ENCODE results near the gene STX1A.

Gene STX1A

DNA sequence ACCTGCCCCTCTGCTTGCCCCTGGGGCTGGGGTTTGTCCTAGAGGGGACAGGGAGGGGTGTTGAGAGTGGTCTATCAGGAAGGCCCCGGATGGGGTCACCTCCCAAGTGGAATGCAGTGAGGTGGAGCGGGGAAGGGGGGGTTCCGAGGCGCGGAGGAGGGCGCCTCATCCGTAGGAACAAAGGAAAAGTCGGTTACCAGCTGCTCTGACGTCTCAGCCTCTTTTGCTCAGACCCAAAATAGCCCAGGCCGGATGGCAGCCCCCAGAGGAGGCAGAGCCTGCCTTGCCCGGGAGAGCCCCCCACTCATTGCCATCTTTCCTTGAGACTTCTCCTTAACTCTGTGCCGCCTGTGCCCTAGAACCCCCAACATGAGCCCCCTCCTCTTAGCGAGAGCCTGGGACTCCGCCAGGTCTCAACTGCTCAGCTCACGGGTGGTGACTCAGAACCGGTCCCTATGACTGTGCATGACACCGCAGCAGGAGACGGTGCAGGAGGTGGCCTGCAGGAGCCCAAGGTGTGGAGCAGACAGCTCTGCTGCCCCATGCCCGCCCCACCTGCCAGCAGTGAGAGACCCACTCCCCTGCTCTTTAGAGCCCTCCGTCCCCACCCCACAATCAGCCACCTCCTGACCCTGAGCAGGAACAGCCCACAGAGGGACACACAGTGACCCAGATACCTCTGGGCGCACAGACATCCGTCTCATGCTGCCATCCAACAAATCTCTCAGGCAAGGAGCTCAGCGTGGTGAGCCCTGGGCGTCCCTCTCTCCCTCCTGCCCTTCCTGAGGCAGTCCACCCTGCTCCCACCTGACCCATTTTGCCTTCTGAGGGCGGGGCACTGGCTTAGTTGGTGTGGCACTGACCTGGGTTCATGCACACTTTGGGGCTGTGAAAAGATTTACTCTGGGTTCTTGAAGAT is 13.1 kb downstream of the STX1A start:
- no peak for DNase-seq

- no peak for DNase-seq
These were observed 13.9 kb downstream of the STX1A start for GRCh38 chr7:73705551-73705920.

DNA sequence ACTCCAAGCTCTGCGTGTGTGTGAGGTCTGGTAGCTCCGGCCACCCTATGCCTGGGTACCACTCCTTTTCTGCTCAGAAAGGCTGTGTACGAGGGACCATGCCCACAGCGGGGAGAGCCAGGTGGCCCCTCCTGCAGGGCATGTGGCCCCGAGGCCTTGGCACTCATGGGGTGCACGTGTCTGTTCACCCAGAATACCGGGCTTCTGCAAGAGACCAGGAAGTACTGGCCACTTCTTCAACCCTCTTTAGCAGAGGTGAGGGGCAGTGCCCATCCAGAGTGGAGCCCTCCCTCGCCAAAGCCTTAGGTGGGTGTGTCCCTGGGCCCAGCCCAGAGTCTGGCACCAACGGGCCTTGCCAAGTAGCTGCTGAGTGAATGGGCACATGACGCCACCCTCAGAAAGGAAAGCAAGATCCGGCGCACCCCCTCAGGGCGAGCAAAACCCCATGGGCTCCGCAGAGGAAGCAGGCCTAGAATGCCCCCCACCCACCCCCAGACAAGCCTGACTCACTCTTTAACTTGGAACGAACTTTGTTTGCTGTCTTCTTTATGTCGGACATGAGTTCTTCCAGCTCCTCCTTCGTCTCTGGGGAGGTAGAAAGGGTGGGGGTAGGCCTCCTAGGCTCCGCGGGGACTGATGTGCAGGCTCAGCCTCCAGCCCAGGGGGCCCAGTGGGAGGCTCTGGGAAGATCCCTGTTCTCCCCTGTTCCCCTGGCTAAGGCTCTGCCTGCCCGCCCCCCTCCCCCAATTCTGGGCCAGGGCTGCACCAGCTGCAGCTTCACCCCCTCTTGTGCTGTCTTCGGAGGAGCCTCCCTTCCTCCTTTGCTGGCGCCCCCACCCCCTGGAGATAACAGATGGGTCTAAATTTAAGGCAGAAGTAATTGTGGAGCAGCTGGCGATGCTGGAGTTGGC is 14.6 kb downstream of the STX1A start:
- no peak for DNase-seq

DNA sequence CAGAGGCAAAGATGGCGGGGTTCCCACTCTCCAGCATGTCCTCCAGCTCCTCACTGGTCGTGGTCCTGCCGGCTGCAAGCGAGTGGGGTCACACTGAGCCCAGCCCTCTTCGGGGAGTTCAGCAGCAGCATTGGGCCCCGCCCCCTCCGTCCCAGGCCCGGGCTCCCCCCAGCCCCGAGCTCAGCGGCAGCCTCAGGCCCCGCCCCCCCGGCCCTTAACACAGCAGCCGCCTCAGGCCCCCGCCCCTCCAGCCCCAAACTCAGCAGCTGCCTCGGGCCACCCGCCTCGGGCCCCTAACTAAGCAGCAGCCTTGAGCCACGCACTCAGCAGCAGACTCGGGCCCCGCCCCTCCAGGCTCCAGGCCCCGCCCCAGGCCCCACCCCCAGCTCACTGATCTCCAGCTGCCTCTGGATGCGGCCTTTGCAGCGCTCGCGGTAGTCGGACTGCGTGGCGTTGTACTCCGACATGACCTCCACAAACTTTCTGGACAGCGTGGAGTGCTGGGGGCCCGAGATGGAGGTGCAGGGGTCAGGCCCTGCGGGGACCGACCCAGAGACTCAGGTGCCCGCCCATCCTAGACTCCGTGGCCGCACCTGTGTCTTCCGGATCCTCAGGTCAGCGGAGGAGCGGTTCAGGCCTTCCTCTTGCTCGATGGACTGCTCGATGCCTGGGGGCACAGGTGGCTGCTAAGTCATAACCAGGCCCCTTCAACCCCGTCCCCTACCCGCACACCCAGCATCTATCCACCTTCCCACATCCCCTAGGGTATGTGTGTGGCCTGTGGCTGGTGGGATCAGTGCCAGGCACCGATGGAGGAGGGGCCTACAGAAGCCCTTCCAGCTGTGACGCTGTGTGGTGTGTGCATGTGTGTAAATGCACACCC is 15.5 kb downstream of the STX1A start:
- DNase-seq = no peak

GRCh38 chr7:73703225-73703624 is 16.2 kb downstream of the STX1A start:
- no peak for DNase-seq

GRCh38 chr7:73702665-73703064 is 16.8 kb downstream of the STX1A start:
- no peak for DNase-seq

DNA sequence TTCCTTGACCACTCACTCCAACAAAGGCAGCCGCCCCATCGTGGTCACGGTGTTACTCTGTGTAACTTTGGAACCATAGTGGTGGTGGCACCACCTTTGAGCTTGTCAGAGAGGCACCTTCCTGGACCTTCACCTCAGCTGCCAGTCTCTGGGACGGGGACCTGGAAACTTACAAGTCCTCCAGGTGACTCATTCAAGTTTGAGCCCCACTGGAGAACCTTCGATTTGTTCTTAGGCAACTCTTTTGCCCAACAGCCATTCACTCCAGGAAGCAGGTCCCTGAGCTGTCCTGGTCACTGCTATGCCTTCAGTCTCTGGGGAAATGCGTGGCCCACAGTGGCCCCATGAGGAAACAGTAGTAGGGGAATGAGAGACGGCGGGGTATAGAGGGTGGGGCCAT is 17.2 kb downstream of the STX1A start:
- DNase-seq = no peak

GRCh38 chr7:73701357-73701995 is 18.0 kb downstream of the STX1A start:
- DNase-seq = no peak

DNA sequence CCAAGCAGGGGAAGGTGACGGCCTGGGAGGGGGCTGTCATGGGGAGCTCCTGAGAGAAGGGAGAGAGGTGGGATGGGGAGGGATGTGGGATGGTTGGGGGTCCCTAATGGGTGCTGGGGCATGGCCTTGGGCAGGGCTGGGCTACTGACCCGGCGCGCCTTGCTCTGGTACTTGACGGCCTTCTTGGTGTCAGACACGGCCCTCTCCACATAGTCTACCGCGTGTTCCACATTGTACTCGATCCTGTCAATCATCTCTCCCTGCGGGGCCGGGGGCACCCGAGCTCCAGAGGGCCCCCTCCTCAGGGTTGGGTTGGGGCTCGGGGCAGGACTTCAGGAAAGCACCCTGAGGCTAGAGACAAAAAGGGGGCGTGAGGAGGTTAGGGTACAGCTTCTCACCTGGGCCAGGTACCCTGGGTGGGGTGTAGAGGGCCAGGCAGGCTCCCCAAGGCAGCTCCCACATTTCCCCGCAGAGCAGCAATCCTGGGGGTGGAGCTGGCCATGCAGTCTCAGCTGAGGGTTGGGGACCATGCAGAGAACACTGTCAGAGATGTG is 18.8 kb downstream of the STX1A start:
- DNase-seq = no peak

- no peak for DNase-seq
These were observed 19.4 kb downstream of the STX1A start for GRCh38 chr7:73700069-73700423.

- DNase-seq = no peak
These were observed 19.9 kb downstream of the STX1A start for GRCh38 chr7:73699370-73700068.

GRCh38 chr7:73698410-73698809 is 21.1 kb downstream of the STX1A start:
- DNase-seq = no peak

- DNase-seq = no peak
These were observed 23.1 kb downstream of the STX1A start for GRCh38 chr7:73696372-73696771.

GRCh38 chr7:73690646-73691045 is 28.8 kb downstream of the STX1A start:
- no peak for DNase-seq

DNA sequence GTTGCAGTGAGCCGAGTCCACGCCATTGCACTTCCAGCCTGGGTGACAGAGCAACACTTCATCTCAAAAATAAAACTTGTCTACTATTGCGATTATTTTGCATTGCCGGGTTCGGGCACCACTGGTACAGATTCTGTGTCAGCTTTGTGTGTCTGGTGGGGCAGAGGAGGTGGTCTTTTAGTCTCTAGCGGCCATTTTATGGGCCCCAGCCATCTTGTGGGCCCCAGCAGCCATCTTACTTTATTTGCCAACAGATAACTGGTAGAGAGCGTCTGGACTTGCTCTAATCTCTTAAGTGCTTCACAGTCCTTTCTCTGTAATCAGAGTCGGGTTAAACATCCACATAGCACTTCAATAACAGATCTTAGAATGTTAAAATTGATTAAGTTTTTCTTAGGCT is 31.2 kb downstream of the STX1A start:
- no peak for DNase-seq

DNA sequence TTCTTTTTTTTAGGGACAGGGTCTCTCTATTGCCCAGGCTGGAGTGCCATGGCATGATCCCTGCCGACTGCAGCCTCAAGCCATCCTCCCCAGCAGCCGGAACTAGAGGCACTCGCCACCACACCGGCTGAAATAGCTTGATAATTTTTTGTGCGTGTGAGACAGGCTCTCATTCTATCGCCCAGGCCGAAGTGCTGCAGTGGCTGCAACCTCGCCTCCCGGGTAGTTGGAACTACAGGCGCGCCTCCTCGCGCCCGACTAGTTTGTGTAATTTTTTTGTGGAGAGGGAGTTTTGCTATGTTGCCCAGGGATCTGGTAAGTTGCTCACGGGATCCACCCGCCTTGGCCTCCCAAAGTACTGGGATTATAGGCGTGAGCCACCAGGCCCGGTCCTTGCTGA is 34.2 kb downstream of the STX1A start:
- DNase-seq = no peak

GRCh38 chr7:73683788-73684693 is 35.4 kb downstream of the STX1A start:
- no peak for DNase-seq

DNA sequence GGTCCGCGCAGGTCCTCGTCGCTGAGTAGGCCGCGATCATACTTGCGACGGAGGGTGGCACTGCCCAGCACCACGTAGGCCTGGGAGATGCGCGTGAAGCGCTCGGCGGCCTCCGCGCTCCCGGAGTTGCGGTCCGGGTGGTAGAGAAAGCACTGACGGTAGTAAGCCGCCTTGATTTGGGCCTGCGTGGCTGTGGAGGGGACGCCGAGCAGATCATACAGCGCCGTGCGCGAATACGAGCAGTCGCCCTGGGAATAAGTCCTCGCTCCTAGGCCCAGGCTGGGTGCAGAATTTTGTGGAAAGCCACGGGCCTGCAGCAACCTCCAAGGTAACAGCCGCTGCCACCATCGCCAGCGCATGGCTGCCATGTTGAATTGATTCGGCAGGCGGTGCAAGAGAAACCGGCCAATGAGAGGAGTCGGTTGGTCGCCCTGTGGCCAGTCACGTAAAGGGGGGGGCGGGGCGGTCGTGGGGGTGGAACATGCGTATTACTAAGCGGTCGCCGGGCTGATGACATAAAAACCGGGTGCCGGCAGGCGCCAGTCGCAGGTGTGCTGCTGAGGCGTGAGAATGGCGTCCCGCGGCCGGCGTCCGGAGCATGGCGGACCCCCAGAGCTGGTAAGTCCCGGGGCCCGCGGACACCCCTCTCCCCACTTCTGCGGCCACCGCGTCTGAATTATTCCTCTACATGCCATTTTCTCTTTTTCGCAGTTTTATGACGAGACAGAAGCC is 36.2 kb downstream of the STX1A start, which contains the start of the genes BUD23 and DNAJC30:
Gene BUD23 (plus strand): TSS at position 542 of the 732 bp plus-strand sequence. CDS start 29 bp downstream, at position 571.
Gene DNAJC30 (minus strand): TSS at position 398 of the 732 bp plus-strand sequence. CDS start 30 bp downstream, at position 368.
- peak; percentile 97 for DNase-seq

GRCh38 chr7:73682745-73683055 is 36.8 kb downstream of the STX1A start:
- no peak for DNase-seq

GRCh38 chr7:73681031-73681430 is 38.4 kb downstream of the STX1A start:
- no peak for DNase-seq
